HG03460 (cell line): ENCODE measurements around the gene HYAL1.
"Not testable (repeated sequence)": the region's sequence is repeated elsewhere in the genome, so short reads cannot be mapped to it uniquely, and the experiment has no call there.

Experiments
- ATAC-seq: cut with Tn5 transposase; IDR thresholded peaks from one replicate; pipeline ENCODE4 v1.9.1; 2021; ENCODE audit not compliant: unreplicated experiment

Gene HYAL1

DNA sequence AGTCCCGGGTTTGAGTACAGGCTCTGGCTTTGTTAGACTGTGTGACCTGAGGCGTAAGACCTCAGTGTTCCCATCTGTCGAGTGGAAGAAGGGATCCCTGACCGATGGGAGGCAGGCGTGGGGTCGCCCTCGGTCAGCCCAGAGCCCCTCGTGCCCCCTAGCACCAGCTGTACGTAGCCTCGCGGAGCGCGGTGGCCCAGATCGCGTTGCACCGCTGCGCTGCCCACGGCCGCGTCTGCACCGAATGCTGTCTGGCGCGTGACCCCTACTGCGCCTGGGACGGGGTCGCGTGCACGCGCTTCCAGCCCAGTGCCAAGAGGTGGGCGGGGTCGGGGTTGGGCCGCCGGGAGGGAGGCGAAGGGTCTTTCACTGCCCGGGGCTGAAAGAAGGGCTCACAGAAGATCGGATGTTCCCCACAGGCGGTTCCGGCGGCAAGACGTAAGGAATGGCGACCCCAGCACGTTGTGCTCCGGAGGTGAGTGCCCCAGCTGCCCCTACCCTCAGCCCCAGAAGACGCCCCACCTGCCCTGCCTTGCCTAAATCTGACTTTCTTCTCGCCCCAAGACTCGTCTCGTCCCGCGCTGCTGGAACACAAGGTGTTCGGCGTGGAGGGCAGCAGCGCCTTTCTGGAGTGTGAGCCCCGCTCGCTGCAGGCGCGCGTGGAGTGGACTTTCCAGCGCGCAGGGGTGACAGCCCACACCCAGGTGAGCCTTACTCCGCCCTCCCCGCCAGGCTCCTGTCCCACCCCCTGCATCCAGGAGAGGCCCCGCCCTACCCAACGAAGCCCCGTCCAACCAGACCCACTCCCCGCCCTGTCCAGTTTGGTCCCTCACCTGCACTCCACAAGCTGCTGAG is 28.0 kb downstream of the HYAL1 start:
- ATAC-seq = no peak

DNA sequence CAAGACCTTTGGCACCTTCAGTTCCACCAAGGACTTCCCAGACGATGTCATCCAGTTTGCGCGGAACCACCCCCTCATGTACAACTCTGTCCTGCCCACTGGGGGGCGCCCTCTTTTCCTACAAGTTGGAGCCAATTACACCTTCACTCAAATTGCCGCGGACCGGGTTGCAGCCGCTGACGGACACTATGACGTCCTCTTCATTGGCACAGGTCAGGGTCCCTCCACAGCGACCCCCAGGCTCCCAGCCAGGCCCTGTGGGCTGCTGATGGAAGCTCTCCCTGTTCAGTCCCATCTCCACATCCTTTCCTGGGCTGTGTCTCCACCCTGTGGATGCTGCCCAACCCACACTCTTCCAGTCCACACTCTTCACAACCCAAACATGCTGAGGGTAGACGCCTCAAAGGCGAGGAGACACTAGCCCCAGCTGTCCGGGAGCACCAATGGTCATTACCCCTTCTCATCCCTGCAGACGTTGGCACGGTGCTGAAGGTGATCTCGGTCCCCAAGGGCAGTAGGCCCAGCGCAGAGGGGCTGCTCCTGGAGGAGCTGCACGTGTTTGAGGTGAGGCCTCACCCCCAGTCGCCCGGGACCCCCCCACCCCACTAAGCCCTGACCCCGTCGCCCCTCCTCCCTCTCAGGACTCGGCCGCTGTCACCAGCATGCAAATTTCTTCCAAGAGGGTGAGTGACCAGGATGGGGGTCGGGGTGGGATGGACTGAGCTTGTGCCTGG is 28.8 kb downstream of the HYAL1 start:
- ATAC-seq = no peak

DNA sequence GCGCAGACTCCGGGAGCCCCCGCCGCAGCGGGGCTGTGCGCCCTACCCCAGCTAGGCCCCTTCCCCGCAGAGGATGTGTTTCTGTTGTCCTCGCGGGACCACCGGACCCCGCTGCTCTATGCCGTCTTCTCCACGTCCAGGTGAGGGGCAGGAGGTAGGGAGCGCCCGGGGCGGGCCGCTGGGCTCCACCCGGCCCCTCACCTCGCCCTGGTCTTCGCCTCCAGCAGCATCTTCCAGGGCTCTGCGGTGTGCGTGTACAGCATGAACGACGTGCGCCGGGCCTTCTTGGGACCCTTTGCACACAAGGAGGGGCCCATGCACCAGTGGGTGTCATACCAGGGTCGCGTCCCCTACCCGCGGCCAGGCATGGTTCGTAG is 29.7 kb downstream of the HYAL1 start:
- ATAC-seq = no peak

DNA sequence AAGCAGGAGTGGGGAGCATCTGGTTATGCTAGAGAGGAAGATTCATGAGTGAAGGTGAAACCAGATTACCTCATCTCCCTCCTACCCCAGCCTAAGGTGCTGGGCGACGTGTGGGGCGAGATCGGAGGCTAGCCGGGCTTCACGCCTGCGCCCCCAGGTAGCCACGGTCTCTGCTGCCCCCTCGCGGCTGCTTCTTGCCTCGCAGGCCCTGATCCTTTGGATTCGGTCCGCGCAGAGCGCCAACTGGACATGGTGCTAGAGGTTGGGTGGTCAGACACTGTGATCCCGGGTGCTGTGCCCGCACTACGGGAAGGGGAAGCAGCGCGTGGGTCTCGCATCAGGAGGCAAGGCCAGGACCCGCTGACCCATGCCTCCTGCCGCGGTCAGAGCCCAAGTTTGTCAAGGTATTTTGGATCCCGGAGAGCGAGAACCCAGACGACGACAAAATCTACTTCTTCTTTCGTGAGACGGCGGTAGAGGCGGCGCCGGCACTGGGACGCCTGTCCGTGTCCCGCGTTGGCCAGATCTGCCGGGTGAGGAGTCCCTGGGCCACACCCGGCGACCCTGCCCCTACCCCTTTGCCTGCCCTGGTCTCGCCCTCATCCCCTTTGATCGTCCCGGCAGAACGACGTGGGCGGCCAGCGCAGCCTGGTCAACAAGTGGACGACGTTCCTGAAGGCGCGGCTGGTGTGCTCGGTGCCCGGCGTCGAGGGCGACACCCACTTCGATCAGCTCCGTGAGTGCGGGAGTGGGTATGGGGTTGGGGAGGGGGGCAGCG is 30.3 kb downstream of the HYAL1 start:
- peak; percentile 72 for ATAC-seq

DNA sequence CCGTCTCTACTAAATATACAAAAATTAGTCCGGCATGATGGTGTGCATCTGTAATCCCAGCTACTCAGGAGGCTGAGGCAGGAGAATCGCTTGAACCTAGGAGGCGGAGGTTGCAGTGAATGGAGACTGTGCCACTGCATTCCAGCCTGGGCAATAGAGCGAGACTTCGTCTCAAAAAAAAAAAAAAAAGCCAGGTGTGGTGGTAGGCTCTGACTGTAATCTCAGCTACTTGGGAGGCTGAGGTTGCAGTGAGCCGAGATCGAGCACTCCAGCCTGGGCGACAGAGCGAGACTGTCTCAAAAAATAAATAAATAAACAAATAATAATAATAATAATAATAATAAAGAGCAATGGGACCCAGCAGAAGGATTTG is 30.9 kb downstream of the HYAL1 start:
- not testable (repeated sequence) for ATAC-seq

DNA sequence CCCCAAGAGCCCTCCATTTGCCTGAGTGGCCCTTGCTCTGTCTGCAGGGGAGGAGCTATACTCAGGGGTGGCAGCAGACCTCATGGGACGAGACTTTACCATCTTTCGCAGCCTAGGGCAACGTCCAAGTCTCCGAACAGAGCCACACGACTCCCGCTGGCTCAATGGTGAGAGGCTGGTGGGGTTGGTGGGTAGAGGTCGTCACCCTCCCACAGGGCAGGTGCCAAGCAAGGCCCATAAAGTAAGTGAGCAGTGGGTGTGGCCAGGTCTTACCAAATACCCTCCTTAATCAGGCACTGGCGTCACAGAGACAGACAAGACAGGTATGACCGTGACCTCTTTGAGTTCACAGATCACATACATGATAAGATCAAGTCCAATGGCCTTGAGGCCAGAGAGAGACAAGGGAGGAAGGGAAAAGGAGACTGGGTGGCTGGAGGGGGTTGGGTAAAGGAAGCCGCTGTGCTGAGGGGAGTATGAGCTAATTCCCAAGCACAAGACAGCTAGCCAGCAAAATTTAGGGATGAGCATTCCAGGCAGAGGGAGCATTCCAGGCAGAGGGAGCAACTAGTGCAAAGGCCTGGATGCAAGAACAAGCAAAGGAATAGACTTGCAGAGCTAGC is 31.9 kb downstream of the HYAL1 start:
- no peak for ATAC-seq

DNA sequence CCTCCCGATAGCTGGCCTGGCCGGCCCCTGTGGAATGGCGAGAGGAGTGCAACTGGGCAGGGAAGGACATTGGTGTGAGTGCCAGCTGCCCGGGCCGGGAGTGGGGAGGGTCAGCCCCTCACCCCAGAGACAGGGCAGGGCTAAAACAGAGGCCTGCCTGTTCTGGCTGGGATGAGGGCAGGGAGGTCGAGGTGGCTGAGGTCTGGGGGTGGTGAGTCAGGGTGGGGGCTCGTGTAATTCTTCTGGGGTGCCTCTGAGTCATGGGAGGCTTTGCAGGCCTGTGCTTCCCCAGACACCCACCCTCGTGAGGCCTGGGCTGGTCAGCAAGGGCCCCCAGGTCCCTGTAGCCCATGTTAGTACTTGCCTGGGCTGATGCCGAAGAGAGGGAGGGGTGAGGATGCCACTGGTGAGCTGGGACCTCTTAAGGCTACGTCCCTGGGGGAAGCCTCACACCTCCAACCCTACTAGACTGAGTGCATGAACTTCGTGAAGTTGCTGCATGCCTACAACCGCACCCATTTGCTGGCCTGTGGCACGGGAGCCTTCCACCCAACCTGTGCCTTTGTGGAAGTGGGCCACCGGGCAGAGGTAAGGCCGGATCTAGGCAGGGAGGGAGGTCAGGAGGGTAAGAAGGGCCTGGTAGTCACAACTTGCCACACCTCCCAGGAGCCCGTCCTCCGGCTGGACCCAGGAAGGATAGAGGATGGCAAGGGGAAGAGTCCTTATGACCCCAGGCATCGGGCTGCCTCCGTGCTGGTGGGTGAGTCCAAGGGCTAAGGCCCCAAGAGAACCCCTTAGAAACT is 32.8 kb downstream of the HYAL1 start:
- no peak for ATAC-seq

DNA sequence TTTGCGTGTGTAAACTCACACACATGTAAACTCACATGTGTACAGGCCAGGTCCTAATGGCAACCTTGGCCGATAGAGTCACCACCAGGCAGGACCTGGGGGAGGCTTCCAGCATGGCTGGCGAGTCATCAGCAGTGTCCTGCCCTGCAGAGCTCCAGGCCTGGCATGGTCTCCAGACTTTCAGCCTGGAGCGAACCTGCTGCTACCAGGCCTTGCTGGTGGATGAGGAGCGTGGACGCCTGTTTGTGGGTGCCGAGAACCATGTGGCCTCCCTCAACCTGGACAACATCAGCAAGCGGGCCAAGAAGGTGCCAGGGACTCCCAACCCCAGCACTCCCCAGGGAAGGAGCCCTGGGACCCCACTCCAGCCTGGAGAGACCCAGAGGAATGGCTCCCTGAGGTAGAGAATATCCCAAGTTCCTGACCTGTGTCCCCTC is 33.4 kb downstream of the HYAL1 start:
- no peak for ATAC-seq

DNA sequence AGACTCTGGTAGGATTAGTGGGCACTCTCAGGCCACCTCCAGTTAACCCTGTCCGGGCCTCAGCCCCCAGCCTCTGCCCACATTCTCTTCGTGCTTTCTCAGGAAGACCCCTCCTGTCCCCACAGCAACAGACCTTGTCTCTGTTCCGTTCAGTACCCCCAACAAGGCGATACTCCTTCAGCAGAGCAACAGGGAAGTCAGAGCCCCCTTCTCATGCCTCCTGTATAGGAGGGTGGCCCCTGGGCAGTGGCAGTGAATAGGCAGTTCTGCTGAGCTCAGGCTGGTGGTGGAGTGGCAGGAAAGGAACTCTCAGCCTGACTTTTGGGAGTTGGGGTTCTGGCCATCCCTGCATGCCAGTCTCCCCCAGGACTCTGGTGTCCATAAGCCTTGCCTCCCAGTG is 33.9 kb downstream of the HYAL1 start:
- no peak for ATAC-seq

DNA sequence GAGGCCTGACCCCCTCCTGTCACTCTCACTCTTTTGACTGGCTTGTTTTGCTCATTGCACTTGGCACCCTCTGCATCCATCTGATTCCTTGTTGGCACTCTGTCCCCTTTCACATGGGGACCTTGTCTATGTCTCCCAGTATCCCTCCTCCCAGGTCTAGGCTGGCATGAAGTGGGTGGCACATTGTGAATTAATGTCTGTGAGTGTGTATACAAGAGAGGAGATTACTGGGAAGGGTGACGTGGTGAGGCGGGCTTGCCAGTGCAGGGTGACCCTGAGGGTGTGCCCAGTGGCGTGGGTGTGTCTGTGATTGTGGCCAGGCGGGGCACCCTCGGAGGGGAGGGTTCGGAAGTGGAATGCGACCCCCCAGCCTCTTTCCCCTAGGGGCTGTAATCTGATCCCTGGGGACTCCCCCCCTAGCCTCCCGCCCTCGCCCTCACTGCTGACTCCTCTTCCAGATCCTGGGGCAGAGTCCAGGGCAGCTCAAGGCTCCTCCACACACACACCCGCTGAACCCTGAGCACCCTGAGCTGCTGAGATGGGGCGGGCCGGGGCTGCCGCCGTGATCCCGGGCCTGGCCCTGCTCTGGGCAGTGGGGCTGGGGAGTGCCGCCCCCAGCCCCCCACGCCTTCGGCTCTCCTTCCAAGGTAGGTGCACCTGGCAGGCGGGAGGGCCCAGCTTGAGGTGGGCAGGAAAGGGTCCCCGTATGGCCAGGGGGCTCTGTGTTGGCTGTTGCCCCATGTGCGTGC is 34.5 kb downstream of the HYAL1 start, which contains the start of gene SEMA3B:
TSS of gene SEMA3B (plus strand) at position 445 of the 749 bp plus-strand sequence. CDS start at position 539, 94 bp downstream.
- no peak for ATAC-seq

DNA sequence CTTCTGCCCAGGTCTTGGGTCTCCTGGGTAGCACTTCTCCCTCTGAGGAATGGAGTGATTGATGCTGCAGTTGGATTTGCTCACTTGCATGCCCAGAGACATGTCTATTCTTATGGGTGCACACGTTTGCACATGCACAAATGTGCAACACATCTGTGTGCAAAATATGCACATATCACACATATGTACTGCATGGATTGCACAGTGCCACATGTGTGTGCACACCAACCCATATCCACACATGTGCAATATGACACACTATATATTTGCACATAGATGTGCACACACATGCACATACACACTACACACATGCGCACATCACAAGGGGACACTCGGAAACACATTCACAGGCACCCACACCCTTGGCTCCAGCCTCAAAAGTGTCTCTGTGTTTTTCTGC is 35.1 kb downstream of the HYAL1 start:
- ATAC-seq = no peak

DNA sequence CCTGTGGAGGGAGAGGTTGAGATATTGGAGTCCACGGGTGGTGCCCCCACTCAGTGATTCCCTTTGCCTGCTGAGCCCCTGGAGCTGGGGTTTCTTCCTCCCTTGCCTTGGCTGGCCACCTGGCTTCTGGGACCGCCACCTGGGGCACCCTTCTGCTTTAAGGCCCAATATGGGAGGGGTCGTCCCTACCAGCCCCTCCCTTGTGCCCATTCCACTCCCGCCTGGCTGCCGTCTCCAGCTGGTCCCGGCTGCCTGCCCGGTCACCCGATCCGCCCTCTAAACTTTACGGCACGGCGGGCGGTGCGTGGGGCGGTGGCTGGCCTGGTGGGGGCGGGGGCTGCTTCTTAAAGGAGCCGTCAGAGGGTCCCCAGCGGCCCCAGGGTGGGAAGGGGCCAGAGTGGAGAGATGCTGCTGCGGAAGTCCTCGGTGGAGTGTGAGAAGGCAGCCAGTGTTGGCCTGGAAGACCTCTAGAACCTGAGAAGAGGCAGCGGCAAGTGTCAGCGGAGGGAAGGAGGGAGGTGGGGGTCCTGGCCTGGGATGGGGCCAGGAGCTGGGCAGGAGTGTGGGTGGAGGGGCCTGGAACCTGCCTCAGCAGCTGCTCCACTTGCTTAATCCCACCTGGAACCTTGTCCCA is 36.0 kb downstream of the HYAL1 start:
- no peak for ATAC-seq

DNA sequence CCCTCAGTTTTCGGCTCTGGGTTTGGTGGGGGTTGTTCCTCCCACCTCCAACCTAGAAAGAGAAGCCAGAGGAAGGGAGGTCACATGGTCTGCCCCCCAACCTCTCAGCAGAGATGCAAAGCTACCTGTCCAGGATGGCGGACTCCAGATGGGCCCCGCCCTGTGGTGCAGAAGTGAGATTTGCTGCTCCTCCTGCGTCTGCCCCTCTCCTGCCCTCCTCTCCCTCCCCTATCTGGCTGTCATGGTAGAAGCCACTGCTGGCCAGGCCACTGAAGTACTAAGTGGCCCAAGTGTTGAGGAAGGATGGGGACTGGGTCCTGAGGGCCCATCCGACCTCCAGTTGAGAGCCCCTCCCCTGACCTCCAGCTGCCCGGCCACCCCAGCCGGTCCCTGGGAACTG is 36.5 kb downstream of the HYAL1 start:
- ATAC-seq = no peak

DNA sequence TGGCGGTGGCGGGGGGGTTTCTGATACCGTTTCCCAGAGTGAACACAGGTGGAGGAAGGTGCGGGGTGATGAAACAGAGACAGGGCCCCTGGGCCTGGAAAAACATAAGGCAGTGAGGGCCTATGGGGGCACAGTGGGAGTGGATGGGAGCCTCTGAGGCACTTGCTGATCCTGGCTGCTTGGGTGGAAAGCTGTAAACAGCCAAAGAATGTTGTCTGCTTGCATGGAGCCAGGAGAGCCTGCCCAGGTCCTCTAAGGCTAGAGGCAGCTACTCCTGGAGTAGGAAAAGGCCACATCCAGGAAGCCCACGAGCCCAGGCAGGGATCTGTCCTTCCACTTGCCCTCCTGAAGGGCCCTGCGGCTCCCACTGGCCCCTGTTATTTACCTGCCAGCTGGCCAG is 37.4 kb downstream of the HYAL1 start:
- ATAC-seq = no peak

DNA sequence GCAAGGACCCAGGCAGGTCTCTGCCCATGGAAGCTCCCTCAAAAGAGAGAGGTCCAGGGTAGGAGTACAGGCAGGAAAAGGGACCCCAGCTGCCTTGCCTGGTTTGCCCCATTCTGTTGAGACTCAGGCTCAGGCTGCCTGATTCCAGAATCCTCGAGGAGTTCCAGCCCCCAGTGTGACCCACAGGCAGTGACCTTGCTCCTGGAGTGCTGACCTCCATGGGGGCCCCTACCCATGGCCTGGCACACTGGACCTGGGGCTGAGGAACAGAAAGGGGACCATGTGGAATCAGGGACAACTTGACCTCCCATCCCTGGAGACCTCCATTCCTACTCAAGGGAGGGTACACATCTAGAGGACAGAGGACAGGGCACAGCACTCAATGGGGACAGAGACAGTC is 37.8 kb downstream of the HYAL1 start:
- ATAC-seq = no peak

DNA sequence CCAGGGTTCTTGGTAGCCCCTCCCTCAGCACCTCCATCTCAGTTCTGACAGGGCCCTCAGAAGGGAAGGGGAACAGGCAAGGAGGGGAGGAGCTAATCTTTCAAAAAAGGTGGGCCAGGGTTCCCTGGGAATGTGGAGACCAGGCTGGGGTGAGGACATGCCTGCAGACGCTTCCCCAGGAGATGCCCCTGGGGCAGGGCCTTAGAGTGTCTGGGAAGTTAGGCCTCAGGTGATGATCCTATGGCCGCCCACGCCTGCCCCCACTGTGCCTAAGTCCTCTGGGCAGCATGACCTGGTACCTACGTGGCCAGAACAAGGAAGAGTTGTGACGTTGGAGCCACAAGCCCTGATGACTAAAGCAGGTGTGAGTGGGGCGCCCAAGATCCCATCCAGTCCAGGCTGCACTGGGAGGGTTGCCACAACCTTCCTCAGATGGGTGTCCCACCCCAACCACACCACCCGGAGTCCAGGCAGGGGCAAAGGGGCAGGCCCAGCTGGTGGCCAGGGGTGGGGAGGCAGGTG is 38.3 kb downstream of the HYAL1 start:
- no peak for ATAC-seq

DNA sequence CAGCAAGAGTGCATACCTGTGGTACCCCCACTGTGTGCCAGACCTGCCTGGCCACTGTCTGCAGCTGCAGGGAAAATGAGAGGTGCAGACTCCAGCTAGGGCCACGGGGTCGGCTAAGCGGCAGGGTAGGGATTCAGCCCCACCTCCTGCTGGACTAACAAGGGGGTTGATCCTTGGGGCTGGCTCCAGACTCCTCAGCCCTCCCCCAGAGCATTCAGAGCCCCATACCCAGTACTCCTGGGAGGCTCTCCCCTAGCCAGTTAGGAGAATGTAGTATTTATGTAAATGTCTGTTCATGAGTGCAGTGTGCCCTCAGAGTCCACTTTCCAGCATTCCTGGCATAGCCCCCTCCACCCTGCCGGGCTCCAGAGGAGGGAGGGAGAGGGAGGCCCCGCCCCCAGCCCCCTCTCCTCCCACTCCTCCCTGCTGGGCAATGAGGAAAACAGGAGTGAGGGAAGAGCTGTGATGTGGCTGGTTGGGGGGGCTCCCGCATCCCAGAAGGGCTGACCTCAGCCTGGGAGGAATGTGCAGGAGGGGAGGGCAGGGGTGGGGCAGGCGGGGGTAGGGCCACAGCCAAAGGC is 38.9 kb downstream of the HYAL1 start:
- ATAC-seq = no peak
